Stimulated activated naive CD8-positive, alpha-beta T cell treated with anti-CD3 and anti-CD28 coated beads, Interleukin-15, amount 100 ng/mL, for 72 hours (primary cell): ENCODE results near the gene FBLN2.

Source experiments
- ATAC-seq: fragments of 150-1000 bp; cut with Tn5 transposase; 2 replicates; pipeline ENCODE4 v1.10.0; 2021; ENCODE audit warnings: mild to moderate bottlenecking, moderate library complexity
- DNase-seq, 2 donors: peaks; one replicate each; pipeline ENCODE4 v3.0.0; 2021 to 2022
- H3K27ac Mint-ChIP-seq, 2 donors: one replicate each; pipeline ENCODE4 v1.8.0; 2022; ENCODE audit warnings: mild to moderate bottlenecking in 2 of 2, mixed read lengths in 2 of 2, moderate library complexity in 2 of 2
- H3K27me3 Mint-ChIP-seq: one replicate; pipeline ENCODE4 v1.8.0; 2022; ENCODE audit warnings: mixed read lengths
- H3K4me1 Mint-ChIP-seq: one replicate; pipeline ENCODE4 v1.8.0; 2022; ENCODE audit warnings: mild to moderate bottlenecking, mixed read lengths
- H3K4me3 Mint-ChIP-seq, 2 donors: one replicate each; pipeline ENCODE4 v1.8.0; 2022; ENCODE audit warnings: mild to moderate bottlenecking in 2 of 2, mixed read lengths in 2 of 2, moderate library complexity in 1 of 2
- H3K9me3 Mint-ChIP-seq, 2 donors: one replicate each; pipeline ENCODE4 v1.8.0; 2022; ENCODE audit warnings: mixed read lengths in 2 of 2

Gene FBLN2

DNA sequence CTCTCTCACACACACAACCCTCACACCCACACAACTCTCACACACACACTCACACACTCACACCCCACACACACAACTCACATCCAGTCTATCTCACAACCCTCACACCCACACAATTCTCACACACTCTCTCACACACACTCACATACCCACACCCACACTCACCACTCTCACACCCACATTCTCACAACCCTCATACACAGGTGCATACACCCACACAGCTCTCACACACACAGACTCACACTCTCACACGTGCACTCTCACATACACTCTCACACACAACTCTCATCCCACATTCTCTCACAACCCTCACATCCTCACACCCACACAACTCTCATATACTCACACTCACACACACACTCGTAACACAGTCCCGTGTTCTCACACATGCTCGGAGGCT is 134.4 kb downstream of the FBLN2 start:
- H3K4me1 Mint-ChIP-seq = no peaks in the 10 kb centered on the region
- no peaks in the 10 kb centered on the region for H3K9me3 Mint-ChIP-seq
- H3K27me3 Mint-ChIP-seq = no peaks in the 10 kb centered on the region
- peak overlapping the region in 1 of 2 donors; percentile 10 for H3K27ac Mint-ChIP-seq
- H3K4me3 Mint-ChIP-seq = no peak overlapping the region
- DNase-seq (no peak), ATAC-seq (no peak)

DNA sequence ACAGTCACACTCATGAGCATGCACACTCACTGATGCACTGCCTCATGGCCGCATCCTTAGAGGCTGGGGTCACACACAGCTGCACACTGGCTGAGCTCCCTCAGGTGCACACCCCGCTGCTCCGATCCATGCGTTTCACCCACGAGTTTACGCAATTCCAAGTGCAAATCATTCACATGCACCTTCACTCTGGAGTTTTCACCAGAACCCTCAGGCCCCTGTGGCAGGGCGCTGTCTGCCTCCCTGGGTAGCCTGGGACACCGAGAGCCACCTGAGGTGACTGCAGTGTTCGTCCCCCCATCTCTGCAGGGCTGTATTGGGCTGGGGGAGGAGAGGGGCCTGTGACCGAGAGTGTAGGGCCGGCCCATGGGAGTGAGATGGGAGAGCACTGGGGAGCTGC is 134.8 kb downstream of the FBLN2 start:
- no peak overlapping the region for H3K4me3 Mint-ChIP-seq
- ATAC-seq (no peak), DNase-seq (no peak)
- no peaks in the 10 kb centered on the region for H3K27me3 Mint-ChIP-seq
- no peaks in the 10 kb centered on the region for H3K9me3 Mint-ChIP-seq
- peak overlapping the region in 1 of 2 donors; percentile 55 for H3K27ac Mint-ChIP-seq
- no peaks in the 10 kb centered on the region for H3K4me1 Mint-ChIP-seq

DNA sequence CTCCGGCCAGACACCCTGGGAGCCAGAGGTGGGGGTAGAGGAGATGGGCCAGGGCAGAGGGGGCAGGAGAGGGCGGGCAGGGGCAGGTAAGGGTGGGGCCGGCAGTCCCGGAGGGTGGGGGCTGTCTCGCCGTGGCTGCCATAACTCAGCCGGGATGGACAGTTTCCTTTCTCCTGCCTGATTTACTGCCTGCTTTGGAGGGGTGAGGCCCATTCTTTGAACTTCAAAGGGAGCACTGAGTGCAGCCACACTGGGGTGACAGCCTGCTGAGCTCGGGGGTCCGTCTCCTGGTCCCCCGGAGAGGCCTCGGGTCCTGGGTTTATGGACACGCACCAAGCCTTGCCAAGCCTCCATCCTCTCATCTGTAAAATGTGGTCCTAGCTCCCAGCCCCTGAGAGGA is 135.4 kb downstream of the FBLN2 start:
- no peaks in the 10 kb centered on the region for H3K4me1 Mint-ChIP-seq
- ATAC-seq = no peak

DNA sequence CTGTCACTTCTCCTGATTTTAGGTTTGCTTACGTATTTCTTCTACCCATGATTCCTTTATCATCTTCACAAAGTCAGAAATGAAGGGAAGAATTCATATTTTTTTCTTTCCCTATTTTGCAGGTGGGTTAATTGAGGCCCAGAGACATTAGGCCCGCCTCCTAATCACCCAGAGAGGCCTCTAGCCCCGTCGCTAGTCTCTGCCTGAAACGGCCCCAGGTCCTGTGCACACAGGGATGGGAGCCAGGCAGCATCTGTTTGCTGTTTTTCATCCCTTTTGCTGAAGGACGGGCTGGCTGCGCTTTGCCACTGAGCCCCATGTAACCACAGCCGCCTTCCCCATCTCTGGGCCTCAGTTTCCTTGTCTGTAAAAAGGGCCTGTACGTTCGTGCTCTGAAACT is 135.9 kb downstream of the FBLN2 start:
- Mint-ChIP-seq H3K27me3 (no peaks in the 10 kb centered on the region), H3K27ac (no peak overlapping the region), H3K4me3 (no peak overlapping the region), H3K9me3 (no peaks in the 10 kb centered on the region), H3K4me1 (no peaks in the 10 kb centered on the region)
- DNase-seq (no peak), ATAC-seq (no peak)

More for the DNA sequence above, 135.4 kb downstream of the FBLN2 start:
- Mint-ChIP-seq H3K27me3 (no peaks in the 10 kb centered on the region), H3K4me3 (no peak overlapping the region), H3K9me3 (no peaks in the 10 kb centered on the region), H3K27ac (peak overlapping the region in 1 of 2 donors; percentile 81)
- DNase-seq = no peak

DNA sequence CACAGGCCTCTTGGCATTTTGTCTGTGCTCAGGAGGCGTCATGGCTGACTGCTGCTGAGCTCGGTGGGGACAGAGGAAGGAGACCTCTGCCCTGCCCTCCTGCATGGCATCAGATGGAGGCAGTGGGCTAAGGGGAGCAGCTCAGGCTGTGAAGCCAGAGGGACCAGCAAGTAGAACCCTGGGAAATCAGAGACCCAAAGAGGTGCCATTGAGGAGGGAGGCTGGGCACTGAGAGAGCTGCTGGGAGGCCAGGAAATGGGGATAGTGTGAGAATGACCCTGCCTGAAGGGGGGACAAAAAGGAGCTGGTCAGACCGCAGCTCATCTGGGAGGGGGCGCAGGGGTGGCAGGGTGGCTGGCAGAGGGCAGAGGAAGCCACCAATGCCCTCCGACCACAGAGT is 136.8 kb downstream of the FBLN2 start:
- Mint-ChIP-seq H3K4me3 (no peak overlapping the region), H3K9me3 (no peaks in the 10 kb centered on the region), H3K27me3 (no peaks in the 10 kb centered on the region), H3K4me1 (no peaks in the 10 kb centered on the region), H3K27ac (peak overlapping the region in 1 of 2 donors; percentile 43)
- ATAC-seq (no peak), DNase-seq (no peak)

DNA sequence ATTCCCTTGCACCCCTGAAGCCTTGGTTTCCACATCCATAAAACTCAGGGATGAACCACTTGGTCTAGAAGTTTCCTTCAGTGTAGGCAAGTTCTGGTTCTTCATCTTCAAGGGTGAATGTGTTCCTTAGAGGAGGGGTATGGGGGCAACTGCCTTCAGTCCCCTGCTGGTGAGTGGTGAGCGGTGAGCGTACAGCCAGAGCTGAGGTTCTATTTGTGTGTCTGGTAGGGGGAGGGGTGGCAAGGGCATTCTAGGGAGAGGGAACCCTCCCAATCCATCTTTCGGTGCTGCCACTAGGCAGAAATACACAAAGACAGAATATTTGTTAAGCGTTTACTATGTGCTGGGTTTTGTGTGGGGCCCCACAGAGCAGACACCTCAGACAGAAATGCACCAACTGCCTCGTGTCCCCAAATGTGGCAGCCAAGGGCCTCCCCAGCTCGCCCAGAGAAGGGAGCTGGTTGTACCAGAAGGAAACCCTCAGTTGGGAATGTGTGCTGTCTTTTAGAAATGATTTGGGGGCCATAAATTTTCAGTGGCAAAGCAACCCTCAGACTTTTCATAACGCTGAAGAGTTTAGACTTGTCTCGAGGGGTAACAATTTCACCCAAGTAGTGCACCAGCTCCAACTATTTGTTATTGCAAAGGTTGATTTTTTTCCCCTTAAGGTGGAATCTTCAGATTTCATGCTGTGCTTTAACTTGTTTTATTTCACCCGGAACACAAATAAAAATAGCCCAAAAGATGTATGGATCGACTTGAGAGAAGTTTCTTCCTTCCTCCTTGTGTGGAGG is 137.6 kb downstream of the FBLN2 start:
- H3K27me3 Mint-ChIP-seq = no peaks in the 10 kb centered on the region

DNA sequence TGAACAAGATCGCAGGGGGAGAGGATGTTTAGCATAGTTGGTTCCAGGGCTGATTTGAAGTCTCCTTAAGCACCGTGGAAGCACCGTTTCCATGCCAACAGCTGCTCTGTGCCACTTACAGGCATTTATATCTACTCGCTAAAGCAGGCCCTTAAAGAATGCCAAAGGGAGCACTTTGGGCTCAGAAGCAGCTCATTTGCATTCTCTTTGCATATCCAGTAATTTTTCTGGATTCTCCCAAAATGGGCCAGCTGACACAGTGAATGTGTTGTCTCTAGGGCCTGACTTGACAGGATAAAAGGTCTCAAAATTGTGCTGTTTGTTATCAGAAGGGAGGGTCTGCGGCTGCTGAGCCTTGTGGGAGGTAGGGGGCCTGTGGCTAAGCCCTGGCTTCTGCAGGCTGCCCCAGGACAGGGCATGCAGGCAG is 138.6 kb downstream of the FBLN2 start:
- no peak overlapping the region for H3K4me3 Mint-ChIP-seq
- ATAC-seq (no peak), DNase-seq (no peak)
- no peak overlapping the region for H3K27ac Mint-ChIP-seq
- H3K9me3 Mint-ChIP-seq = peaks cover 0 to 7% of the 10 kb centered on the region in 2 donors
- no peaks in the 10 kb centered on the region for H3K4me1 Mint-ChIP-seq
- no peaks in the 10 kb centered on the region for H3K27me3 Mint-ChIP-seq

More for the DNA sequence above, 137.6 kb downstream of the FBLN2 start:
- Mint-ChIP-seq H3K27ac (peak overlapping the region in 1 of 2 donors; percentile 23), H3K4me1 (no peaks in the 10 kb centered on the region), H3K4me3 (no peak overlapping the region), H3K9me3 (no peaks in the 10 kb centered on the region)
- DNase-seq = no peak
- no peak for ATAC-seq
